ENCODE results near the gene PSME2.
"Not testable (repeated sequence)": the region's sequence is repeated elsewhere in the genome, so short reads cannot be mapped to it uniquely, and the experiment has no call there.

PSME2 gene

GRCh38 chr14:24114532-24115421, 31.6 kb downstream of the PSME2 start, which contains the start of the genes DCAF11 and NRL:
TSS of gene DCAF11 (plus strand) at chr14:24114777. CDS start at chr14:24115595, 818 bp downstream.
TSS of gene NRL (minus strand) at chr14:24114949. CDS start at chr14:24082848, 32,101 bp downstream.
- DNase-seq: peak; percentile 99
- ATAC-seq: peak; percentile 94

- ATAC-seq (peak; percentile 49), DNase-seq (peak; percentile 87)
Observed at GRCh38 chr14:24113801-24114531, 32.4 kb downstream of the PSME2 start.

GRCh38 chr14:24113379-24113800, 33.0 kb downstream of the PSME2 start:
- DNase-seq (no peak), ATAC-seq (no peak)

GRCh38 chr14:24110523-24110922, 35.9 kb downstream of the PSME2 start:
- no peak for ATAC-seq
- DNase-seq: no peak

- ATAC-seq (no peak), DNase-seq (no peak)
Observed at GRCh38 chr14:24110060-24110459, 36.4 kb downstream of the PSME2 start.

GRCh38 chr14:24108336-24108874, 38.0 kb downstream of the PSME2 start:
- DNase-seq (no peak), ATAC-seq (peak; percentile 16)

- no peak for ATAC-seq
- no peak for DNase-seq
Observed at GRCh38 chr14:24106672-24107271, 39.6 kb downstream of the PSME2 start.

- not testable (repeated sequence) for DNase-seq, ATAC-seq
Observed at GRCh38 chr14:24105609-24106239, 40.7 kb downstream of the PSME2 start.

- DNase-seq (no peak), ATAC-seq (no peak)
Observed at GRCh38 chr14:24103451-24103850, 43.0 kb downstream of the PSME2 start.

GRCh38 chr14:24102357-24103048, 43.9 kb downstream of the PSME2 start:
- ATAC-seq (no peak), DNase-seq (no peak)

- DNase-seq: no peak
- ATAC-seq: no peak
Observed at GRCh38 chr14:24100982-24101494, 45.4 kb downstream of the PSME2 start.

- no peak for ATAC-seq
- no peak for DNase-seq
Observed at GRCh38 chr14:24100197-24100981, 46.0 kb downstream of the PSME2 start.

- ATAC-seq (no peak), DNase-seq (no peak)
Observed at GRCh38 chr14:24098927-24099813, 47.2 kb downstream of the PSME2 start.

GRCh38 chr14:24098229-24098926, 48.0 kb downstream of the PSME2 start:
- DNase-seq: no peak
- no peak for ATAC-seq

GRCh38 chr14:24096545-24097181, 49.7 kb downstream of the PSME2 start:
- no peak for ATAC-seq

GRCh38 chr14:24095271-24096068, 50.9 kb downstream of the PSME2 start:
- DNase-seq: peak; percentile 80

More at GRCh38 chr14:24096545-24097181, 49.7 kb downstream of the PSME2 start:
- DNase-seq: no peak

GRCh38 chr14:24094841-24095270, 51.6 kb downstream of the PSME2 start:
- ATAC-seq: no peak
- DNase-seq: no peak

More at GRCh38 chr14:24095271-24096068, 50.9 kb downstream of the PSME2 start:
- ATAC-seq: peak; percentile 66
